Thoracic aorta (tissue), 2 donors: ENCODE measurements around the gene CNOT6L. TPM values are rescaled to one million over a fixed set of nuclear protein-coding genes. Genes with fewer than 3 reads are reported as not detected.

Experiments used
- ATAC-seq: fragments of 150-250 bp; one replicate; pipeline ENCODE4 v1.8.0; 2017; ENCODE audit warnings: low read depth; ENCODE audit not compliant: insufficient number of reproducible peaks, low FRiP score
- DNase-seq: peaks from one replicate; pipeline ENCODE4 v3.0.0-alpha.2; 2020; ENCODE audit warnings: low spot score
- H3K27ac ChIP-seq, 2 donors: fragments of 200-600 bp; sonication (generic); 1 replicate in 1 of 2; 2 replicates in 1 of 2; pipeline ENCODE4 v1.5.1; 2016; ENCODE audit warnings: mild to moderate bottlenecking in 2 of 2, moderate library complexity in 2 of 2
- H3K27me3 ChIP-seq: fragments of 200-600 bp; sonication (generic); replicated peaks from 2 replicates; pipeline ENCODE4 v1.6.0; 2016; ENCODE audit warnings: mild to moderate bottlenecking; ENCODE audit not compliant: insufficient read depth
- H3K36me3 ChIP-seq: fragments of 200-600 bp; sonication (generic); one replicate; pipeline ENCODE4 v1.5.1; 2016
- H3K4me1 ChIP-seq, 2 donors: fragments of 200-600 bp; sonication (generic); 1 replicate in 1 of 2; 2 replicates in 1 of 2; pipeline versions ENCODE4 v1.5.1 to v1.6.0; 2016; ENCODE audit warnings: low read depth in 2 of 2, mild to moderate bottlenecking in 1 of 2; ENCODE audit not compliant: control insufficient read depth in 1 of 2
- H3K4me3 ChIP-seq: fragments of 200-600 bp; sonication (generic); 2 replicates; pipeline ENCODE4 v1.5.1; 2016; ENCODE audit warnings: mild to moderate bottlenecking
- H3K9me3 ChIP-seq: fragments of 200-600 bp; sonication (generic); 2 replicates; pipeline ENCODE4 v1.5.1; 2016
- total RNA-seq, 2 donors: library from RNA; depleted of rRNA; stranded (reverse); fragments of >200 nt; gene quantifications; one replicate each; pipeline versions ENCODE4 v1.1.0 to v1.2.3, GENCODE V29; 2016
- TF ChIP-seq, protein P1 (sequence below): fragments of 200-600 bp; sonication (generic); IDR thresholded peaks from one replicate; pipeline ENCODE4 v1.5.1; 2019; ENCODE audit warnings: antibody characterized with exemption

Gene CNOT6L
- total RNA-seq, 2 donors from 2014 or later: 22.9 to 39.9 TPM

DNA sequence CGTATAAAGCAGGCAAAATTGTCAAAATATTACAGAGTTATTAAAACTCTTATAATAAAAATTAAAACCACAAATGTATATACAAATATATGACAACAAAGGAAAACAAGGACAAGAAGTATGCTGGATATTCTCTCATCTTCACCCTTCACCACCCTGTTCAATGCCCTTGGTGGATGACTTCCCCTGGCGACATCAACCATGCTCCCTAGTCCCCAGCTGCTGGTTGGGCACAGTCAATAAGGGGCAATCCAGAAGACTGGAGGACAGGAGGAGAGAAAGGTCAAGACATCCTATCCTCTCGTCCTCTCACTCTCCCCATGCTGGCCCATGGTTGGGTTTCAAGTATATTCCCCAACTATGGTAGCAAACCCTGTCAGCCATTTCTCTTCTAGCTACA, 142.3 kb downstream of the CNOT6L start:
- no peaks in the 10 kb centered on the region for H3K9me3 ChIP-seq
- TF ChIP-seq, protein P1, sequence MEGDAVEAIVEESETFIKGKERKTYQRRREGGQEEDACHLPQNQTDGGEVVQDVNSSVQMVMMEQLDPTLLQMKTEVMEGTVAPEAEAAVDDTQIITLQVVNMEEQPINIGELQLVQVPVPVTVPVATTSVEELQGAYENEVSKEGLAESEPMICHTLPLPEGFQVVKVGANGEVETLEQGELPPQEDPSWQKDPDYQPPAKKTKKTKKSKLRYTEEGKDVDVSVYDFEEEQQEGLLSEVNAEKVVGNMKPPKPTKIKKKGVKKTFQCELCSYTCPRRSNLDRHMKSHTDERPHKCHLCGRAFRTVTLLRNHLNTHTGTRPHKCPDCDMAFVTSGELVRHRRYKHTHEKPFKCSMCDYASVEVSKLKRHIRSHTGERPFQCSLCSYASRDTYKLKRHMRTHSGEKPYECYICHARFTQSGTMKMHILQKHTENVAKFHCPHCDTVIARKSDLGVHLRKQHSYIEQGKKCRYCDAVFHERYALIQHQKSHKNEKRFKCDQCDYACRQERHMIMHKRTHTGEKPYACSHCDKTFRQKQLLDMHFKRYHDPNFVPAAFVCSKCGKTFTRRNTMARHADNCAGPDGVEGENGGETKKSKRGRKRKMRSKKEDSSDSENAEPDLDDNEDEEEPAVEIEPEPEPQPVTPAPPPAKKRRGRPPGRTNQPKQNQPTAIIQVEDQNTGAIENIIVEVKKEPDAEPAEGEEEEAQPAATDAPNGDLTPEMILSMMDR: no peak
- no peaks in the 10 kb centered on the region for H3K36me3 ChIP-seq
- no peaks in the 10 kb centered on the region for H3K4me1 ChIP-seq
- ATAC-seq (no peak), DNase-seq (no peak)
- H3K4me3 ChIP-seq: no peak overlapping the region
- H3K27me3 ChIP-seq: no peaks in the 10 kb centered on the region
- H3K27ac ChIP-seq: no peak overlapping the region

DNA sequence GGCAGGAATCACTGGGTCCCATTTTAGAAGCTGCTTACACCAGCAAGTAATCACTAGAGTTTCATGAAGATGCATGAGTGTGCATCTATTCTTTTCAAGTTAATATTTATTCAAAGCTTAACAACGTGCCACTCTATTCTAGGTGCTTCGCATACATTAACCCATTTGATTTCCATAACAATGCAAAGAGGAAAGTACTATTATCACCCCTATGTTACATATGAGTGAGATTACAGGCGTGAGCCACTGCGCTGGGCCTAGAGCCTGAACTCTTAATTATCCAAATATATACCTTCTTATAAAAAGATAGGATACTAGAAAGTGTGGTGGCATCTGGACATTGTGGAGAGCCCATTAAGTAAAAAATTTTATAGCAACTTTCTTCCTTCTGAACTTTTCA, 148.1 kb downstream of the CNOT6L start:
- H3K4me3 ChIP-seq: no peak overlapping the region
- H3K9me3 ChIP-seq: no peaks in the 10 kb centered on the region
- TF ChIP-seq, protein P1: no peak
- H3K27me3 ChIP-seq: no peaks in the 10 kb centered on the region
- no peaks in the 10 kb centered on the region for H3K36me3 ChIP-seq
- DNase-seq (no peak), ATAC-seq (no peak)
- H3K27ac ChIP-seq: no peak overlapping the region
- no peaks in the 10 kb centered on the region for H3K4me1 ChIP-seq

DNA sequence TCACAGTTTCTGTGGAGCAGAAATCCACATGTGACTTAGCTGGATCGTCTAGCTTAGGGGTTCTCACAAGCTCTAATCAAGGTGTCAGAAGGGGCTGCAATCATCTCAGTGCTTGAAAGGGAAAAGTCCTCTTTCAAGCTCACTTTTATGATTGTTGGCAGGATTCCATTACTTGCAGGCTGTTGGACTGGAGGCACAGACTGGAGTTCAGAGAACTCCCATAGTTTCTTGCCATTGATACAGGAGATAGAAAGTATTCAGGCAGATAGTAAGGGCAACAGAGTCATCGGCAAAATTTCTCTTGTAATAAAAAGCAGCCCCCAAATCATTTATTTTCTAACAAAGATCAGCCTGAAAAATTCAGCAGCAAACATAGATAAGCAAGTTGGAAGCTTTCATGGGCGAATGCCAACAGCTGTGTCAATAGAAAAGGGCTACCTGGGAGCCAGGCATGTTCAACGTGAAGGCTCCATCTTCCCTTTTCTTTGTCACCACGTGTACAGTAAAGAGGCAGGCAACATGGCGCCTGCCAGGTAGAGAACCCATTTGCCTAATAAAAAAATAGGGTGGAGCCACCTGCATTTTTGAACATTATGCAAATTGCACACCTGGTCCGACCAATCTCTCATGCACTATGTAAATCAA, 149.1 kb downstream of the CNOT6L start:
- no peaks in the 10 kb centered on the region for H3K27me3 ChIP-seq
- no peak for DNase-seq
- no peaks in the 10 kb centered on the region for H3K4me1 ChIP-seq
- H3K9me3 ChIP-seq: no peaks in the 10 kb centered on the region
- H3K27ac ChIP-seq: no peak overlapping the region
- H3K4me3 ChIP-seq: no peak overlapping the region
- TF ChIP-seq, protein P1: no peak
- no peaks in the 10 kb centered on the region for H3K36me3 ChIP-seq
- no peak for ATAC-seq

DNA sequence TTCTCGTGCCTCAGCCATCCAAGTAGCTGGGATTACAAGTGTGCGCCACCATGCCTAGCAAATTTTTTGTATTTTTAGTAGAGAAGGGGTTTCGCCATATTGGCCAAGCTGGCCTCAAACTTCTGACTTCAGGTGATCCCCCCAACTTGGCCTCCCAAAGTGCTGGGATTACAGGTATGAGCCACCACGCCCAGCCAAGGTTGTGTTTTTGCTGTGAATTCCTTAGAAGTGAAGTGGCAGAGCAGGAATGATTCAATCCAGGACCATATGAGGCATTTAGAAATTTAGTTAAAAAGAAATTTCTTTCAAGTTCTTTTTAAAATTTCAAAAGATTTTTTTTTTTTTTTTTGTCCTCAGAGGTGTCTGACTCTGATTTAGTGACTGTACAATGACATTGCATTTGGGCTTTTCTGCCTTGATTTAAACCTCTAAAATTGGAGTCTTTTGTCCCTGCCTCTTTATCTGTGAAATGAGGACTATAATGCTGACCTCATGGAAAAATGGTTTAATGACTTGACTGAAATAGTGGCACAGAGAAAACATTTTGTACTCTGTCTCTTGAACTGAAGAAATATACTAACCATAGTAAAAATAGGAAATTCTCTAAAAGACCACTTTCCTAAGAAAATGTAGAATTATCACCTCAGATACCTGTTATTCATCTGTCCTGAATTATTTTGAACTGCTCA, 153.6 kb downstream of the CNOT6L start:
- no peak overlapping the region for H3K4me3 ChIP-seq
- no peaks in the 10 kb centered on the region for H3K4me1 ChIP-seq
- no peaks in the 10 kb centered on the region for H3K9me3 ChIP-seq
- TF ChIP-seq, protein P1: no peak
- DNase-seq (no peak), ATAC-seq (no peak)
- no peaks in the 10 kb centered on the region for H3K36me3 ChIP-seq
- H3K27me3 ChIP-seq: no peaks in the 10 kb centered on the region
- no peak overlapping the region for H3K27ac ChIP-seq

Other genes starting within 250 kb of the CNOT6L start
- gene CXCL13, start 213.5 kb downstream of the CNOT6L start, total RNA-seq: not detected
- 10 to 100 TPM in 1 of 2 donors, 1 to 10 TPM in 1; 6.1 to 22.5 TPM for gene MRPL1, start 43.5 kb upstream of the CNOT6L start, total RNA-seq
- gene FRAS1, start 238.0 kb upstream of the CNOT6L start, total RNA-seq: 1 to 10 TPM; 2.0 to 7.1 TPM